Activated effector memory CD4-positive, alpha-beta T cell treated with Interleukin-2 at 50 U/mL for 16 hours (primary cell): ENCODE measurements around the gene HOGA1.
"Not testable (repeated sequence)": the region's sequence is repeated elsewhere in the genome, so short reads cannot be mapped to it uniquely, and the experiment has no call there.

ENCODE experiments used
- DNase-seq: peaks from one replicate; pipeline ENCODE4 v3.0.0-alpha.2; 2020

Gene HOGA1

DNA sequence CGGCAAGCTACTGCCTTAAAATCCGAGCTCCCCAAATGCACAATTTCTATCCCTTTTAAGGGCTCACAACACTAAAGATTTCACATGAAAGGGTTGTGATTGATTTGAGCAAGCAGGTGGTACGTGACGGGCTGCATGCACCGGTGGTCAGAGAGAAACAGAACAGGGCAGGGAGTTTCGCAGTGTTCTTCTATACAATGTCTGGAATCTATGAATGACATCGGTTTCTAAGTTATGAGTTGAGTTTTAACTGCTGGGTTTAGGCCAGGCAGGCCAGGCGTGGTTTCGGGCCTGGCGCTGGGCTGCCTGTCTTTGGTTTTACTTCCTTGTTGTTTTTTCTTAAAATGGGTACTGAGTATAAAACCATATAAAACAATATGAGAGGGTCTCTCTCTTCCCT, 28.6 kb upstream of the HOGA1 start:
- DNase-seq: not testable (repeated sequence)

- DNase-seq: not testable (repeated sequence)
Measured at GRCh38 chr10:97560731-97561381, 23.3 kb upstream of the HOGA1 start.

GRCh38 chr10:97561386-97562077, 22.7 kb upstream of the HOGA1 start:
- not testable (repeated sequence) for DNase-seq

DNA sequence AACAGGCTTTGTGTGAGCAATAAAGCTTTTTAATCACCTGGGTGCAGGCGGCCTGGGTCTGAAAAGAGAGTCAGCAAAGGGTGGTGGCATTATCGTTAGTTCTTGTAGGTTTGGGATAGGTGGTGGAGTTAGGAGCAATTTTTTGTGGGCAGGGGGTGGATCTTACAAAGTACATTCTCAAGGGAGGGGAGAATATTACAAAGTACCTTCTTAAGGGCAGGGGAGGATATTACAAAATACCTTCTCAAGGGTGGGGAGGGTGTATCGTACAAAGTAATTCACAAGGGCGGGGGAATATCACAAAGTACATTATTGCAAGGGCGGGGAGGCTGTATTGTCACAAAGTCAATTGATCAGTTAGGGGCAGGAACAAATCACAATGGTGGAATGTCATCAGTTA, 21.9 kb upstream of the HOGA1 start:
- DNase-seq: not testable (repeated sequence)

DNA sequence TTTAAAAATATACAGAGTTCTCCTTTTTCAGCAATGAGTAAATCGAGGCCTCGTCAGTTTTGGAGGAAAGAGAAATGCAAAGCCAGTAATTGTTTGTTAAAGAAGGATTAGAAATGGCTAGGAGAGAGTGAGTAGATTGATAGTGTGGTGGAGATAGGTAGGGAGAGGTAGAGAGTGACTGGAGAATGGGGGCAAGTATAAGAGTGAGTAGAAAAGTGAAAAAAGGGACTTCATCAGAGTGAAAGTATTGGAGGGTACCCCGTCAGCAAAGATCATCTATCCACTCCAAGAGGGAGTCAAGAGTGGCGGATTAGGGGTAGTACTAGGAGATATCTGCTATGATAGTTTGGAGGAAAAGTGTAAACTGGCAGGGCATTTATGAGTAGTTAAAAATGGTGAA, 20.9 kb upstream of the HOGA1 start:
- DNase-seq: no peak

GRCh38 chr10:97564776-97565175, 19.4 kb upstream of the HOGA1 start:
- DNase-seq: no peak

- DNase-seq: no peak
Measured at GRCh38 chr10:97566336-97566996, 17.7 kb upstream of the HOGA1 start.

- no peak for DNase-seq
Measured at GRCh38 chr10:97567891-97568290, 16.3 kb upstream of the HOGA1 start.

DNA sequence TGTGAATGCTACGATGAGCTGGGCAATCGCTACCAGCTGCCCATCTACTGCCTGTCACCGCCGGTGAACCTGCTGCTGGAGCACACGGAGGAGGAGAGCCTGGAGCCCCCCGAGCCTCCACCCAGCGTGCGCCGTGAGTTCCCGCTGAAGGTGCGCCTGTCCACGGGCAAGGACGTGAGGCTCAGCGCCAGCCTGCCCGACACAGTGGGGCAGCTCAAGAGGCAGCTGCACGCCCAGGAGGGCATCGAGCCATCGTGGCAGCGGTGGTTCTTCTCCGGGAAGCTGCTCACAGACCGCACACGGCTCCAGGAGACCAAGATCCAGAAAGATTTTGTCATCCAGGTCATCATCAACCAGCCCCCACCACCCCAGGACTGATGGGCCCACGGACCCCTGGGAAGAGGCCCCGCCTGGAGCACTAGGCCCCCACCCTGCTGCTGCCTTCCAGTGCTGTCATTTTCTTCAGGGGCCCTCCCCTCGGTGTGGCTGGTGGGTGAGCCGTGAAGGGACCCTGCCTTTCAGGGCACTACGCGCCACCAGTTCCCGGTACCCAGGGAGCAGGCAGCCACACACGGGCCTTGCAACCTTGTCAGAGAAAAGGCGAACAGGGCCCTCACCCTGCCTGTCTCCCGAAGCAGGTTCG, 13.9 kb upstream of the HOGA1 start:
- no peak for DNase-seq

DNA sequence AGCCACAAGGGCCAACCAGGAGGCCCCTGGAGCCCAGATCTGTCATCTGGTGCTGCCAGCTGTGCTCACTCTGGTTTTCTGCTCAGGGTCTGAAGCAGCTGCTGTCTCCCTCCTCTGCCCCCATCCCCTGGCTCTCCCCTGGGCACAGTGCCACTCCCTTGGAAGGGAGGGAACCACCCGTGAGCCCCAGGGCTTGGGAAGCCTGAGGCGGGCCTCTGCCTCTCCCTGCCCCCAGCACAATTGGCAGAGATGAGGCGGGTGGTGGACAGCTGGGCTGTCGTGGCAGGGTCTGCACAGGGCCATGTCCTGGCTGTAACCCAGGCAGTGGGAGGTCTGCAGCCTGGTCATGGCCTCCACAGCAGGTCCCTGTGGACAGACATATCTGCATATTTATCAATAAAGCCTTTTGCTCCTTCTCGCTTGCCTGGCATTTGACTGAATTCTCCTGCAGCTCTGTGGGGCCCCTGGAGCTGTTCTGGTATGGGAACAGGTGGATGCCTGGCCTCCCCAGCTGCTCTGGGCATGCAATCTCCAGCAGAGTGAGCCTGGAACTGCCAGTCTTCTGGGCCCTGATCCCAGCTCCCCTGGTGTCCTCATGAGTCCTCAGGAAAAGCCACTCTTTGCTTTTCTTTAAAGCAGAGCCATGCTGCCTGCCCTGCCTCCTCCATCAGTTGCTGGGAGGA, 13.3 kb upstream of the HOGA1 start:
- DNase-seq: no peak

DNA sequence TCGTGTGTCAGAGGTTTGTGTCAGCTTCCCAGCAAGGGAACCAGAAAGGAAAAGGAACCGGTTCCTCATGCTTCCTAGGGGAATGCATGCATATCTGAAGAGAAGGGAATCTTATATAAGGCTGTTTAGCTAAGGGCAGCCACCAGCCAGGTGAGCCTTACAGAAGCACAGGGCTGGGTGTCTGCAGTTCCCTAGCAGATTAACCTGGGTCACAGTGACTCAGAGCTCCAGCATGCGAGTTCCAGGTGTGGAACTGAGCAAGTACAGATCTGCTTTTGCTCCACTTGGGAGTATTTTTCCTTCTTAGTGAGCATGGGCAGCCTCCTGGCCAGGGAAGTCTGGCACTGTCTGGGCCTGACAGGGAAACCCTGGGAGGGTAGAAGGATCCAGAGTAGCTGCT, 12.6 kb upstream of the HOGA1 start:
- DNase-seq: no peak

DNA sequence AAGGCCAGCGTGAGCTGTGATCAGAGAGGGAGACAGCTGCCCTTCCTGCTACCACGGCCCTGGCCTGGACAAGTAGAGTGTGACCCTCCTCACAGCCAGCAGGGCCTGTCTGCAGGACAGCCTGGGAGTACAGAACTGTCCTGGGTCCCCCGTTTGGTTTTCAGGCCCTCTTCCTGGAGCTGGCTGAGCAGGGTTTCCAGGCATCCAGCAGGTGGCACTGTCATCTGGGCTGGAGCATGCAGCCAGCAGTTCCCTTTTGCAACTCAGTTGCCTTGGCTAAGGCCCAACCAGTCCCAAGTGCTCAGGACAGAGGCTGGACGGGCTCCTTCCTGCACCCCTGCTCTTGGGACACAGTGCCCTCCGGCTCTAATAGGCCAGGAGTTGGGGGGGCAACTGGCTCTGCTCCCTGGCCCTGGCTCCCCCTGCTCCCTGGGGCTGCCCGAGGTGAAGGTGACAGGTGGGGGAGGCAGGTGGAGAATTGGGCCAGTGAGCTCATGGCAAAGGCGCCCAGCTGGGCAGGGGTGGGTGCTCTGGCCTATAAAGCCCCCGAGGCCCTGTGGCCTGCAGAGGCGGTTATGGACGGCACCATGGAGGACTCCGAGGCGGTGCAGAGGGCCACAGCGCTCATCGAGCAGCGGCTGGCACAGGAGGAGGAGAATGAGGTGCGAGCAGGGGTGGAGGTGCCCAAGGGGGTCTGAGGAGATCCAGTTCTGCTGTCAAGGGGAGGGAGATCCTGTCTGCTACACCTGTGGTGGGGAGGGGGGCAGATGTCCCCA, 11.8 kb upstream of the HOGA1 start, which contains the start of gene ANKRD2:
Gene ANKRD2 (plus strand): TSS at position 566 of the 776 bp plus-strand sequence. CDS start 10 bp downstream, at position 576.
- peak; percentile 14 for DNase-seq

DNA sequence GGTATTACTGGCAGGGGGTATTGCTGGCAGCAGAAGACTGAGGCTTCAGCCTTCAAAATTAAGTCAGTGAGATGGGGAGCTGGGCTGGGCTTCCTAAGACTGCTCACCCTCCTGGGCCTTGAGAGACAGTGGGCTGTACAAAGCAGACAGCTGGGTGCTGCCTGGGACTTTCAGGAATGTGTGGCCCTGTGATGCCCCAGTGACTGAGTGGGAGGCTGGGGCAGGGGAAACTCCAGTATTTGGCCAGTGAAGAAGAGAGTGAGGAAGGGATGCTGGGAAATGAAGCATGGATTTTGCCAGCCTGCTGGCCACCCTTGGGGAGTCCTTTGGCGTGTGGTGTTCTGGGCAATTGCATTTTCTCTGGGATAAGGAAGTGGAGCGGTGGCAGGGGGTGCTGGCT, 11.2 kb upstream of the HOGA1 start:
- DNase-seq: no peak

- no peak for DNase-seq
Measured at GRCh38 chr10:97573672-97574071, 10.5 kb upstream of the HOGA1 start.

DNA sequence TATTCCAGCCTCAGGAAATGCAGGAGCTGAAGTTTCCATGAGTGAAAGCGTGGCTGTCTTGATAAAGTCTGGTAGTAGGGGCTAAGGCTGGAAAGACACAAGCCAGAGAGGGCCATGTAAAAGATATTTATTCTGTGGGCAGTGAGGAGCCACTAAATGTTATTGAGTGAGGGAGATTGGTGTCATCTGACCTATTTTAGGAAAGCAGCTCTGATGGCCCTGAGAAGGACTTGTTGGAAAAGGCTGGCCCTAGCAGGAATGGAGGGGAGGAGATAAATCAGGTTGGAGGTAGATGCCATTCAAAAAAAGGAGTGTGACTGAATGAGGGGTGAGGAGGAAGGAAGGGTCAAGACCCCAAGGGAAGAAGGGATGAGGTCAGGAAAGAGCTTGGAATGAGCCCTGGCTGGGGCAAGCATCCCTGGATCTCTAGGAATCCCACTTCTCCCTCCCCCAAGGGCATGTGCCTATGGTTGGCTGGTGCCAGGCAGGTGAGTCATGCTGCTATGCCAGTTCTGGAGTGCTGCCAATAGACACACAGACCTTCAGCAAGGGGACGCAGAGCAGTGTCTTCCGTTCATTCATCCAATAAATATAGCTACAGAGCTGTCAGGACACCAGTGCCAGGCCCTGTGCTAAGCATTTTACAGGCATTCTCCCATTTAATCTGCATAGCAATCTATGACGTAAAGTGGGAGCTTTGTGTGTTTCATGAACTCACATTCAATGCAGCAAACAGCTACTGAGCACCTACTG, 9.6 kb upstream of the HOGA1 start:
- DNase-seq: no peak

DNA sequence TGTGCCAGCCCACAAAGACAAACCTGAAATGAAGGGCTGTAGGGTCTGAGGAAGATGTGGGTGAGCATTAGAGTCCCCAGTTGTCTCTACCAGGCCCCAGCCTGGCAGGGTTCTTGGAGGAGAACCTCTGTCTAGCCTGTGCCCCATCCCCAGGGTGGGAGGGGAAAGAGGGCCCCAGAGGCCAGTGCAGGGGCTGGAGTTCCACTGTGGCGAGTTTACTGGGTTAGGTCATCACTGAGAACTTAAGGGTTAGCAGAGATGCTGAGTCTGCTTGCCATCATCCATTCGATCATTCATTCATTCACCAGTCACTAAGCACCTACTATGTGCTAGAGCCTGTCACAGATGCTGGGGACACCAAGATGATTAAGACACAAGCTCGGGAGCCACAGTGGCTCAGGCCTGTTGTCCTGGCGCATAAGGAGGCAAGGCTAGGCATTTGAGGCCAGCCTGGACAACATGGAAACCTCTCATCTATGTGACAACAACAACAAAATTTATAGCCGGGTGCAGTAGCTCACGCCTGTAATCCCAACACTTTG, 9.0 kb upstream of the HOGA1 start:
- no peak for DNase-seq

GRCh38 chr10:97576487-97576886, 7.7 kb upstream of the HOGA1 start:
- not testable (repeated sequence) for DNase-seq

DNA sequence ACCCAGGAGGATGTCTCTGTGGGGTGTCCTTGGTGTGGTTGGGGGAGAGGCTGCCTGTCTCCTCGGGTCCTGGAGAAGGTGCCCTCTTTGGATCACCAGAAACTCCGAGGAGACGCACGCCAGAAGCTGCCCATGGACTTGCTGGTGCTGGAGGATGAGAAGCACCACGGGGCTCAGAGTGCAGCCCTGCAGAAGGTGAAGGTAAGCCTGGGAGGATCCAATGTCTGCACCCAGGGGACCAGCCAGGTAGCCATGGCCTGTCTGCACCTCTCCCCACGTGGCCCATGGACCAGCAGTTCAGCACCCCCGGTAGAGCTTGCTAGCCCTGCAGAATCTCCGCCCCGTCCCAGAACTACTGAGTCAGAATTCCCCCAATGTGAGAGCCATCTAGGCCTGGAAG, 6.5 kb upstream of the HOGA1 start:
- DNase-seq: no peak

- DNase-seq: no peak
Measured at GRCh38 chr10:97578171-97578844, 5.9 kb upstream of the HOGA1 start.
